AG08396 (cell line): ENCODE data around the gene SFXN3.

Source experiments
- DNase-seq: peaks from one replicate; pipeline ENCODE4 v3.0.0; 2012; ENCODE audit warnings: low spot score, mixed read lengths

The SFXN3 gene

GRCh38 chr10:101000127-101000914, 30.7 kb upstream of the SFXN3 start:
- DNase-seq, result peak; percentile 48

GRCh38 chr10:101000915-101001658, 29.9 kb upstream of the SFXN3 start:
- DNase-seq, result peak; percentile 93

- no peak for DNase-seq
Observed at GRCh38 chr10:101001659-101002035, 29.4 kb upstream of the SFXN3 start.

- no peak for DNase-seq
Observed at GRCh38 chr10:101002456-101002855, 28.6 kb upstream of the SFXN3 start.

GRCh38 chr10:101003639-101004206, 27.3 kb upstream of the SFXN3 start:
- DNase-seq, result no peak

GRCh38 chr10:101005361-101005760, 25.7 kb upstream of the SFXN3 start:
- no peak for DNase-seq

GRCh38 chr10:101005869-101006567, 25.0 kb upstream of the SFXN3 start:
- DNase-seq, result no peak

- no peak for DNase-seq
Observed at GRCh38 chr10:101006593-101007098, 24.4 kb upstream of the SFXN3 start.

GRCh38 chr10:101007099-101007711, 23.8 kb upstream of the SFXN3 start:
- peak; percentile 60 for DNase-seq

- DNase-seq, result no peak
Observed at GRCh38 chr10:101007915-101008822, 22.9 kb upstream of the SFXN3 start.

- no peak for DNase-seq
Observed at GRCh38 chr10:101008823-101009423, 22.1 kb upstream of the SFXN3 start.

GRCh38 chr10:101010329-101010728, 20.7 kb upstream of the SFXN3 start:
- no peak for DNase-seq

- no peak for DNase-seq
Observed at GRCh38 chr10:101011517-101012423, 19.3 kb upstream of the SFXN3 start.

GRCh38 chr10:101012525-101013364, 18.3 kb upstream of the SFXN3 start:
- DNase-seq, result peak; percentile 92

GRCh38 chr10:101013365-101013825, 17.6 kb upstream of the SFXN3 start:
- no peak for DNase-seq

GRCh38 chr10:101014230-101014884, 16.7 kb upstream of the SFXN3 start:
- DNase-seq, result peak; percentile 81

- DNase-seq, result peak; percentile 88
Observed at GRCh38 chr10:101014966-101015581, 16.0 kb upstream of the SFXN3 start.
